Measurements from ENCODE around the gene CDCA4. TPM values are rescaled to one million over a fixed set of nuclear protein-coding genes. Genes with fewer than 3 reads are reported as not detected.

CDCA4 gene
- total and polyA plus RNA-seq, 10 of the 15 experiments (the other 5 are each of a cell fraction or from before 2014, with no cell fraction given): 10.4 to 64.0 (median 52.1) TPM

GRCh38 chr14:105063056-105063455 is 42.2 kb upstream of the CDCA4 start (continued):
- TF ChIP-seq NKRF (conservative IDR thresholded peaks at IDR 0.05): no peak
- TF ChIP-seq POLR2AphosphoS2 (IDR thresholded peaks at IDR 0.05; ENCODE audit: low read depth, low read length): no peak
- TF ChIP-seq MEF2A (IDR thresholded peaks at IDR 0.05; ENCODE audit: insufficient read depth, low read depth, low read length): no peak
- no peak for TF ChIP-seq SPI1 (IDR thresholded peaks at IDR 0.05; ENCODE audit: borderline replicate concordance, insufficient read depth, low read depth, low read length)

- peak overlapping the region; percentile 93 for H3K27ac ChIP-seq (ENCODE audit: control insufficient read depth, insufficient read depth)
- no peak for DNase-seq (ENCODE audit: low read depth, low spot score)
- ChIA-PET POLR2A (interaction anchor here (0.7 to 1.9 kb wide), 7 partner anchors 12 to 438 kb away, joined by 3 to 13 read pairs (median 4); partner anchors contain the start of gene CDCA4), SMC1A (ENCODE audit: uncharacterized antibody, unreplicated experiment) (interaction anchor here (2.0 to 7.8 kb wide), 4 partner anchors 9 to 24 kb away, joined by 10 to 47 read pairs (median 14); no protein-coding TSS in a partner anchor), RAD21 (ENCODE audit: unreplicated experiment) (interaction anchor here (0.9 to 5.3 kb wide), 3 partner anchors 13 to 42 kb away, joined by 3 to 25 read pairs (median 5); partner anchors contain the start of gene CDCA4), CTCF (interaction anchor here (1.4 to 11.9 kb wide), 5 partner anchors 9 to 44 kb away, joined by 3 to 114 read pairs (median 6); no protein-coding TSS in a partner anchor)
- H4K20me1 ChIP-seq (ENCODE audit: control insufficient read depth, insufficient read depth): peaks cover 14% of the 10 kb centered on the region
- H3K27me3 ChIP-seq (replicated peaks in 1 of 2; ENCODE audit: control insufficient read depth in 2 of 2, insufficient read depth in 2 of 2, low read length in 1 of 2): no peaks in the 10 kb centered on the region
- H2AFZ ChIP-seq (ENCODE audit: control insufficient read depth, low read depth, low read length): no peak overlapping the region
- no peak for FAIRE-seq
- peaks cover 91% of the 10 kb centered on the region for H3K79me2 ChIP-seq (ENCODE audit: control insufficient read depth, insufficient read depth, low read length)
- in situ Hi-C loops (cut with MboI) (no loop called here), intact Hi-C loops (cut with micrococcal nuclease; ENCODE audit: unreplicated experiment) (loop anchor here (10.0 kb wide), 1 partner anchor 423 kb away; the partner anchor contains the start of gene CRIP1)
- H3K4me3 ChIP-seq: peak overlapping the region; percentile 71
- no peak for ATAC-seq
- 1% methylated on average over 7 of the region's 7 CpGs for WGBS (ENCODE audit: insufficient coverage, insufficient replicate concordance, low lambda C conversion rate, missing lambda C conversion rate)
- no peaks in the 10 kb centered on the region for H3K9me3 ChIP-seq (replicated peaks; ENCODE audit: control insufficient read depth, insufficient read depth, low read length)
- no TSS peak for BruUV-seq (replicated peaks)
- peak overlapping the region; percentile 100 for H3K4me2 ChIP-seq (ENCODE audit: control insufficient read depth, insufficient read depth)
- peak overlapping the region; percentile 77 for H3K9ac ChIP-seq (ENCODE audit: control insufficient read depth, insufficient read depth, low read length)
- peaks cover 1 to 11% of the 10 kb centered on the region in 2 experiments; a peak in 3 of 4 replicates for H3K36me3 ChIP-seq (ENCODE audit: control insufficient read depth in 2 of 2, insufficient read depth in 2 of 2, low read length in 1 of 2)
- H3K4me1 ChIP-seq (ENCODE audit: control insufficient read depth, insufficient read depth, low read length): peaks cover 48% of the 10 kb centered on the region
- TF ChIP-seq PML (IDR thresholded peaks at IDR 0.05; ENCODE audit: low read length) (no peak), BRCA1 (IDR thresholded peaks at IDR 0.05; ENCODE audit: low read depth, low read length) (no peak), E4F1 (IDR thresholded peaks at IDR 0.05; ENCODE audit: borderline replicate concordance, partially characterized antibody) (no peak), CTCF (IDR thresholded peaks at IDR 0.05 in 2 of 3, conservative IDR thresholded peaks at IDR 0.05 in 1 of 3; ENCODE audit: control insufficient read depth in 2 of 3, extremely low read depth in 1 of 3, insufficient read depth in 1 of 3, low read depth in 3 of 3, low read length in 3 of 3) (no peak), KDM1A (IDR thresholded peaks at IDR 0.05; ENCODE audit: borderline replicate concordance) (no peak), HDGF (IDR thresholded peaks at IDR 0.05) (0 out of 2 replicates have a peak, but pooled peaks have one; percentile 73), STAT1 (conservative IDR thresholded peaks at IDR 0.05) (no peak), SMARCA5 (IDR thresholded peaks at IDR 0.05) (no peak), ASH2L (IDR thresholded peaks at IDR 0.05; ENCODE audit: borderline replicate concordance, low read depth) (no peak)
Observed at GRCh38 chr14:105062048-105062433, 41.2 kb upstream of the CDCA4 start.

Measured in GM12878 (cell line).